ENCODE results near the gene FRMD1.

DNA sequence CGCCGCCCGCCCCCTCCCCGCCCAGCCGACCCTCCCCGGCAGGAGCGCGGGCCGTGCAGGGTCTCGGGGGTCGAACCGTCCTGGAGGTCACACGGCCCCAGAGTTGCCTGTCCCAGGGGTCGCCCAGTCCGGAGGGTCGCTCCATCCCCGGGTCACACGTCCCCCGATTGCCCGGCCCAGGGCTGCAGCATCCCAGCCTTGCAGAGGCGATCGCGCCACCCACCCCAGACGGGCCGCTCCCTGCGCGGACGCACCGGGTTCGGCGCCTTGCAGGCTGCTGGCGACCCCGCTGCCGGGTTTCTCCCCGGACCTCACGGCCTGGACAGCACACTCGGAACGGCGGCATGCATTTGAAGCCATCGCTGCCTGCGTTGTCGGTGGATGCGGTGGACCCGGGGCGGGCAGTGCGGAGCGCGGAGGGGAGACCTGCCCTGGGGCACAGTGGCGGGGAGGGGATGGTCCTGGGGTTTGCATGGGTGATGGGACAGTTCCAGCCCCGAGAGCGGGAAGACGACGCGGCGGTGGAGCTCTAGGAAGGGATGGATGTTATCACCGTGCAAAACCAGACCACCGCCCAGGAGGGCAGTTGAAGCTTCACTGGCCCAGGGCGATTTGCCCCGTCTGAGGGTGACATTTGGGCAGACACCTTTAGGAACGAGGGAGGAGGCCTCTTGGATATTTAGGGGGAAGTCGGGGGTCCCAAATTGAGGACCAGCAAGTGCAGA, 22.7 kb upstream of the FRMD1 start:
- TF ChIP-seq, protein P1, sequence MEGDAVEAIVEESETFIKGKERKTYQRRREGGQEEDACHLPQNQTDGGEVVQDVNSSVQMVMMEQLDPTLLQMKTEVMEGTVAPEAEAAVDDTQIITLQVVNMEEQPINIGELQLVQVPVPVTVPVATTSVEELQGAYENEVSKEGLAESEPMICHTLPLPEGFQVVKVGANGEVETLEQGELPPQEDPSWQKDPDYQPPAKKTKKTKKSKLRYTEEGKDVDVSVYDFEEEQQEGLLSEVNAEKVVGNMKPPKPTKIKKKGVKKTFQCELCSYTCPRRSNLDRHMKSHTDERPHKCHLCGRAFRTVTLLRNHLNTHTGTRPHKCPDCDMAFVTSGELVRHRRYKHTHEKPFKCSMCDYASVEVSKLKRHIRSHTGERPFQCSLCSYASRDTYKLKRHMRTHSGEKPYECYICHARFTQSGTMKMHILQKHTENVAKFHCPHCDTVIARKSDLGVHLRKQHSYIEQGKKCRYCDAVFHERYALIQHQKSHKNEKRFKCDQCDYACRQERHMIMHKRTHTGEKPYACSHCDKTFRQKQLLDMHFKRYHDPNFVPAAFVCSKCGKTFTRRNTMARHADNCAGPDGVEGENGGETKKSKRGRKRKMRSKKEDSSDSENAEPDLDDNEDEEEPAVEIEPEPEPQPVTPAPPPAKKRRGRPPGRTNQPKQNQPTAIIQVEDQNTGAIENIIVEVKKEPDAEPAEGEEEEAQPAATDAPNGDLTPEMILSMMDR (IDR thresholded peaks at IDR 0.05), result no peak
- no peak for TF ChIP-seq EZH2 (IDR thresholded peaks at IDR 0.05)

Data from neural progenitor cell (in vitro differentiated cells).